Heart left ventricle (tissue), 16 donors: ENCODE results near the gene BIRC2. TPM values are rescaled to one million over a fixed set of nuclear protein-coding genes. Genes with fewer than 3 reads are reported as not detected.
"Not testable (repeated sequence)": the region's sequence is repeated elsewhere in the genome, so short reads cannot be mapped to it uniquely, and the experiment has no call there.

Experiments used
- ATAC-seq, 4 donors: fragments of 200-7000 bp; cut with Tn5 transposase; one replicate each; pipeline ENCODE4 v1.9.1; 2020 to 2022; ENCODE audit warnings: moderate library complexity in 4 of 4, mild to moderate bottlenecking in 3 of 4, moderate number of reproducible peaks in 1 of 4
- DNase-seq, 5 donors: peaks; one replicate each; pipeline ENCODE4 v3.0.0-alpha.2; 2020
- H3K27ac ChIP-seq, 12 donors: fragments of 200-600 bp; sonication (generic) in 4 of 12; one replicate each; pipeline versions ENCODE4 v1.5.0 to v1.8.0; 2016 to 2022; ENCODE audit warnings: mild to moderate bottlenecking in 2 of 12
- H3K27me3 ChIP-seq, 9 donors: fragments of 200-600 bp; sonication (generic) in 2 of 9; one replicate each; pipeline versions ENCODE4 v1.5.1 to v1.8.0; 2016 to 2022; ENCODE audit warnings: mild to moderate bottlenecking in 3 of 9
- H3K36me3 ChIP-seq, 9 donors: fragments of 200-600 bp; sonication (generic) in 2 of 9; one replicate each; pipeline versions ENCODE4 v1.5.0 to v1.8.0; 2018 to 2022; ENCODE audit warnings: mild to moderate bottlenecking in 2 of 9
- H3K4me1 ChIP-seq, 12 donors: fragments of 200-600 bp; sonication (generic) in 4 of 12; one replicate each; pipeline versions ENCODE4 v1.5.0 to v1.8.0; 2016 to 2022; ENCODE audit warnings: mild to moderate bottlenecking in 3 of 12
- H3K4me3 ChIP-seq, 12 donors: fragments of 200-600 bp; sonication (generic) in 4 of 12; one replicate each; pipeline versions ENCODE4 v1.5.0 to v1.8.0; 2017 to 2022; ENCODE audit warnings: mild to moderate bottlenecking in 9 of 12, moderate library complexity in 4 of 12
- H3K9me3 ChIP-seq, 12 donors: fragments of 200-600 bp; sonication (generic) in 4 of 12; one replicate each; pipeline versions ENCODE4 v1.5.0 to v1.8.0; 2016 to 2022; ENCODE audit warnings: mild to moderate bottlenecking in 1 of 12
- CTCF ChIP-seq, 12 donors: fragments of 200-600 bp; sonication (generic) in 4 of 12; IDR thresholded peaks; one replicate each; pipeline versions ENCODE4 v1.5.0 to v1.8.0; 2018 to 2022; ENCODE audit warnings: antibody characterized with exemption in 12 of 12, mild to moderate bottlenecking in 5 of 12
- POLR2A ChIP-seq, 2 donors: fragments of 450-650 bp; IDR thresholded peaks; one replicate each; pipeline ENCODE4 v1.6.1; 2017; ENCODE audit warnings: antibody characterized with exemption in 2 of 2, mild to moderate bottlenecking in 2 of 2, moderate library complexity in 2 of 2
- WGBS, 4 donors: extraction: QIAGEN DNeasy Blood & Tissue Kit in 2 of 4; methylation state at CpG; one replicate each; pipeline versions ENCODE4 v1.1.5 to v1.1.7; 2013 to 2018; 5-methylcytosine and 5-hydroxymethylcytosine counted together
- intact Hi-C, 10 donors: fragments of 100-400 bp; cut with DNase I; formaldehyde crosslinking; loops; one replicate each; pipeline versions ENCODE4 v1.11.1 to v1.14.2; 2022
- polyA plus RNA-seq, 2 donors: library from polyadenylated mRNA; stranded (reverse); fragments of 200-250 nt; gene quantifications; one replicate each; pipeline ENCODE4 v1.2.3, GENCODE V29; 2013
- total RNA-seq, 9 donors: library from RNA; depleted of rRNA in 2 of 9; stranded (reverse); fragments of >200 nt in 2 of 9; fragmentation: NEBNext Ultra II Directional in 3 of 9; extraction: Animal tissue kit (Norgen Biotek cat#: 25700) in 3 of 9; gene quantifications; one replicate each; pipeline versions ENCODE4 v1.1.0 to v1.2.4, GENCODE V29; 2016 to 2023
- donor health status: ischemic (EF 13 %, LVEDD 7.1; RV severe dilation, severe dysfunction).
- donor health status: healthy with polysubstance abuse.
- donor health status: DM: no; HTN: yes; CAD: no.
- donor health status: DM: no; HTN: no; CAD: no.
- donor health status: ischemic (EF 25% LVEDD 6.9; RV normal size, moderate dysfunction).
- donor health status: ischemic (EF 25% LVEDD 5.7; RV mildly dilated, moderate dysfunction).
- donor health status: healthy.
- donor health status: DM: yes; HTN: yes; CAD: no.
- donor health status: ischemic (EF 35%, LVEDD 5.7; RV mildly dilated, moderate dysfunction).
- donor health status: nonischemic (EF 11% LVEDD 7.7; RV severe dilation, severe dysfunction).
- donor health status: DM: yes; HTN: yes; CAD: no.
- donor health status: PGD.
- donor health status: ischemic (EF 29% LVEDD 5.4; RV normal size, mild dysfunction).
- donor health status: nonischemic (EF 23%, LVEDD 6.1; RV moderate dilation, normal function).

Gene BIRC2
- total and polyA plus RNA-seq, 11 donors = 17.9 to 39.9 (median 32.7) TPM

- ATAC-seq = no peak
- TF ChIP-seq CTCF (IDR thresholded peaks at IDR 0.05) (no peak), POLR2A (IDR thresholded peaks at IDR 0.05) (no peak)
- Histone ChIP-seq H3K27ac (no peak overlapping the region), H3K36me3 (peaks cover 0 to 99% (median 54%) of the 10 kb centered on the region in 9 donors), H3K9me3 (no peaks in the 10 kb centered on the region), H3K27me3 (no peaks in the 10 kb centered on the region), H3K4me1 (no peaks in the 10 kb centered on the region), H3K4me3 (no peak overlapping the region)
- 81 to 93% (median 86%) methylated on average over 2 of the region's 2 CpGs for WGBS, 4 donors
- DNase-seq = no peak
- intact Hi-C loops = no loop called here
Observed at GRCh38 chr11:102331341-102331740, 15.7 kb upstream of the BIRC2 start.

DNA sequence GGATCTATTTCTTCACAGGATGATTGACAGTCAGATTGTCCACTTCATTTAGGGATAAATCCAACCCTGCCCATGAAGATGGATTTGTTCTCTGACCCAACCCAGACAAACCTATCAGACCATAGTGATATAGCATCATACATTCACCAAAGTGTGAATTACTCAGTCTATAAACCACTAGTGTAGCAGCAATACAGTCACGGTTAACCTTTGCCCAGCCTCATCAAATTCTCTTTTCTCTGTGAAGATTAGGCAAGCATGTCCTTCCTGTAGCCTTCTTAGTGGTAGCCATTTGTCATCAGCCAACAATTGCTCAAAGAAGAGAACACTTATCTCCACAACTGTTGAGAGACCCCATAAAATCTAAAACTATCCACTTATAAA, 14.4 kb upstream of the BIRC2 start:
- H3K36me3 ChIP-seq = peaks cover 0 to 99% (median 60%) of the 10 kb centered on the region in 9 donors

DNA sequence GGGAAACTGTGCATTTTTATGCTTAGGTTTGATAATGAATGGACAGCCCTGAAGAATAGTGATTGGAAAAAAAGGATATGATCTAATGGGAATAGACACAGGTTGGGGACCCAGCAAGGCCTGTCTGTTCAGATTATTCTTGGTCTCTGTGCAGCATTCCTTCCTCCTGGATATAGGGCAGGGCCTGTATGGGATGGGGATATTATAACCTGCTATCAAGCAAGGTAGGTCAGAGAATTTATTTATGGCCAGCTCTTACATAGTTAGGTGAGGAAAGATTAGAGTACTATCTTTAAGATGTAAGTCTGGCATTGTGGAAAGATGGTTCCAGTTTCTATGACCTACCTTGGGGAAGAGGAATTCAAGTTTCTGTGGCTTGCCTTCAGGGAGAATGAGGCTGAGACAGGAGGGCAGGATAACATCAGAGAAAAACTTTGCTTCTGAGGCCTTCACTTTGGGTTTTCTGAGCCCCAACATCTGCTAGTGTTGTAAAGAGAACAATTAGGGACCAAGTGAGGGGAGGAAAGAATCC, 8.5 kb upstream of the BIRC2 start:
- intact Hi-C loops = loop anchor here in 1 of 10 donors (5.0 kb wide), 1 partner anchor 51 kb away; no protein-coding TSS in a partner anchor
- Histone ChIP-seq H3K27ac (no peak overlapping the region), H3K4me1 (no peaks in the 10 kb centered on the region), H3K9me3 (no peaks in the 10 kb centered on the region), H3K4me3 (no peak overlapping the region), H3K36me3 (peaks cover 0 to 51% (median 12%) of the 10 kb centered on the region in 9 donors), H3K27me3 (no peaks in the 10 kb centered on the region)
- DNase-seq (no peak), ATAC-seq (no peak)
- no peak for TF ChIP-seq POLR2A (IDR thresholded peaks at IDR 0.05)
- no peak for TF ChIP-seq CTCF (IDR thresholded peaks at IDR 0.05)

More for the DNA sequence above, 14.4 kb upstream of the BIRC2 start:
- intact Hi-C loops = no loop called here
- Histone ChIP-seq H3K27ac (no peak overlapping the region), H3K4me1 (no peaks in the 10 kb centered on the region), H3K9me3 (no peaks in the 10 kb centered on the region), H3K27me3 (no peaks in the 10 kb centered on the region), H3K4me3 (no peak overlapping the region)
- 86 to 100% (median 89%) methylated on average over 1 of the region's 1 CpG for WGBS, 4 donors
- DNase-seq (no peak), ATAC-seq (no peak)
- no peak for TF ChIP-seq POLR2A (IDR thresholded peaks at IDR 0.05)
- TF ChIP-seq CTCF (IDR thresholded peaks at IDR 0.05) = no peak

DNA sequence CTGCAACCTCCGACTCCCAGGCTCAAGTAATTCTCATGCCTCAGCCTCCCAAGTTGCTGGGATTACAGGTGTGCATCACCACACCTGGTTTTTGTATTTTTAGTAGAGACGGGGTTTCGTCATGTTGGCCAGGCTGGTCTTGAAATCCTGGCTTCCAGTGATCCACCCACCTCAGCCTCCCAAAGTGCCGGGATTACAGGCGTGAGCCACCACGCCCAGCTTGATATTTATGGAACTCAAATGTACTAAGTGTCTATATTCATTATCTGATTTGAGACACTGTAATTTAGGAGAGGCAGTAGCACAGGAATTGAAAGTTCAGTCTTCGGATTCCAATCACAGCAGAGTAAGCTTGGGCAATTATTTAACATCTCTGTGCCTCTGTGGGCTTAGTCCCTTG, 5.7 kb upstream of the BIRC2 start:
- H3K36me3 ChIP-seq = peaks cover 0 to 24% (median 11%) of the 10 kb centered on the region in 9 donors
- H3K4me1 ChIP-seq, H3K27me3 ChIP-seq, ATAC-seq, H3K9me3 ChIP-seq, DNase-seq, H3K4me3 ChIP-seq, H3K27ac ChIP-seq: not testable (repeated sequence)
- intact Hi-C loops = loop anchor here in 9 of 10 donors (1.0 to 10.0 kb wide), 10 partner anchors 47 to 326 kb away; partner anchors contain the start of gene TMEM123 (in 2 of the 9)
- WGBS, 4 donors = 83 to 88% (median 85%) methylated on average over 7 of the region's 7 CpGs
